Common myeloid progenitor, CD34-positive (primary cell): ENCODE data around the gene ALDH1A3.

Source experiments
- CTCF ChIA-PET: fragments of 350-600 bp; sonication (Branson Sonifier 250); formaldehyde crosslinking; loops from one replicate; lab custom pipeline; 2021; ENCODE audit warnings: antibody characterized with exemption; lab: Charles Lee
- POLR2A ChIA-PET: fragments of 350-600 bp; sonication (Branson Sonifier 250); formaldehyde crosslinking; loops from one replicate; lab custom pipeline; 2021; ENCODE audit warnings: antibody characterized with exemption; lab: Charles Lee
- DNase-seq, 3 donors: peaks; one replicate each; pipeline versions ENCODE4 v3.0.0 to v3.0.0-alpha.2; 2013
- H3K27ac ChIP-seq, 2 experiments: 1 replicate in 1 of 2; 2 replicates in 1 of 2; pipeline ENCODE4 v1.7.0; 2013; ENCODE audit warnings: inconsistent platforms in 2 of 2, low read length in 2 of 2, mild to moderate bottlenecking in 2 of 2, low read depth in 1 of 2, moderate library complexity in 1 of 2; ENCODE audit not compliant: severe bottlenecking in 2 of 2, insufficient read depth in 1 of 2, poor library complexity in 1 of 2
- H3K27me3 ChIP-seq, 5 experiments: replicated peaks in 2 of 5; 1 replicate in 3 of 5; 2 replicates in 2 of 5; pipeline versions ENCODE4 v1.6.1 to v1.7.0; 2013; ENCODE audit warnings: low read length in 4 of 5, mild to moderate bottlenecking in 2 of 5, moderate library complexity in 2 of 5, inconsistent platforms in 1 of 5; ENCODE audit not compliant: insufficient read depth in 5 of 5, control insufficient read depth in 4 of 5
- H3K36me3 ChIP-seq, 4 experiments: 1 replicate in 2 of 4; 2 replicates in 2 of 4; pipeline versions ENCODE4 v1.6.1 to v1.7.0; 2013; ENCODE audit warnings: low read length in 3 of 4, control low read depth in 1 of 4, mild to moderate bottlenecking in 1 of 4; ENCODE audit not compliant: control insufficient read depth in 4 of 4, insufficient read depth in 4 of 4
- H3K4me1 ChIP-seq, 4 experiments: 1 replicate in 3 of 4; 2 replicates in 1 of 4; pipeline versions ENCODE4 v1.6.1 to v1.7.1; 2013; ENCODE audit warnings: low read length in 3 of 4, mild to moderate bottlenecking in 3 of 4, control low read depth in 1 of 4, inconsistent platforms in 1 of 4, moderate library complexity in 1 of 4; ENCODE audit not compliant: control insufficient read depth in 4 of 4, insufficient read depth in 4 of 4; ENCODE audit errors: control extremely low read depth in 1 of 4
- H3K4me3 ChIP-seq, 7 experiments: 1 replicate in 4 of 7; 2 replicates in 3 of 7; pipeline versions ENCODE4 v1.5.1 to v1.7.0; 2013; ENCODE audit warnings: mild to moderate bottlenecking in 7 of 7, low read length in 6 of 7, moderate library complexity in 6 of 7, inconsistent platforms in 2 of 7, low read depth in 2 of 7, control low read depth in 1 of 7; ENCODE audit not compliant: insufficient read depth in 4 of 7, control insufficient read depth in 1 of 7; ENCODE audit errors: extremely low read depth in 1 of 7
- H3K9me3 ChIP-seq, 5 experiments: 1 replicate in 4 of 5; 2 replicates in 1 of 5; pipeline versions ENCODE4 v1.6.1 to v1.7.1; 2013; ENCODE audit warnings: low read length in 4 of 5, mild to moderate bottlenecking in 2 of 5, inconsistent platforms in 1 of 5, low read depth in 1 of 5, moderate library complexity in 1 of 5; ENCODE audit not compliant: control insufficient read depth in 4 of 5, insufficient read depth in 2 of 5; ENCODE audit errors: control extremely low read depth in 1 of 5
- WGBS: methylation state at CpG from one replicate; pipeline ENCODE4 v1.1.5; 2013; ENCODE audit not compliant: insufficient coverage; 5-methylcytosine and 5-hydroxymethylcytosine counted together

ALDH1A3 gene

GRCh38 chr15:100944244-100944895 lies 64.7 kb downstream of the ALDH1A3 start:
- Histone ChIP-seq H3K27me3 (no peaks in the 10 kb centered on the region), H3K27ac (no peak overlapping the region), H3K4me1 (peaks cover 4 to 42% (median 15%) of the 10 kb centered on the region in 4 experiments), H3K4me3 (no peak overlapping the region), H3K36me3 (peaks cover 0 to 2% (median 0%) of the 10 kb centered on the region in 4 experiments), H3K9me3 (no peaks in the 10 kb centered on the region)
- POLR2A ChIA-PET: no interaction called here
- CTCF ChIA-PET: interaction anchor here (1.1 to 2.1 kb wide), 2 partner anchors 10 to 26 kb away, joined by 3 to 13 read pairs; partner anchors contain the start of gene LRRK1
- no peak for DNase-seq
- WGBS: 93% methylated on average over 4 of the region's 7 CpGs

- POLR2A ChIA-PET: no interaction called here
- DNase-seq: no peak
- no peaks in the 10 kb centered on the region for H3K9me3 ChIP-seq
- H3K27me3 ChIP-seq: no peaks in the 10 kb centered on the region
- H3K27ac ChIP-seq: no peak overlapping the region
- H3K4me1 ChIP-seq: peaks cover under 1 to 43% (median 12%) of the 10 kb centered on the region in 4 experiments
- peaks cover 0 to 2% (median 0%) of the 10 kb centered on the region in 4 experiments for H3K36me3 ChIP-seq
- 100% methylated on average over 4 of the region's 6 CpGs for WGBS
- H3K4me3 ChIP-seq: no peak overlapping the region
- CTCF ChIA-PET: interaction anchor here (2.1 kb wide), 1 partner anchor 27 kb away, joined by 13 read pairs; the partner anchor contains the start of gene LRRK1
Measured at GRCh38 chr15:100944986-100945385, 65.4 kb downstream of the ALDH1A3 start.

DNA sequence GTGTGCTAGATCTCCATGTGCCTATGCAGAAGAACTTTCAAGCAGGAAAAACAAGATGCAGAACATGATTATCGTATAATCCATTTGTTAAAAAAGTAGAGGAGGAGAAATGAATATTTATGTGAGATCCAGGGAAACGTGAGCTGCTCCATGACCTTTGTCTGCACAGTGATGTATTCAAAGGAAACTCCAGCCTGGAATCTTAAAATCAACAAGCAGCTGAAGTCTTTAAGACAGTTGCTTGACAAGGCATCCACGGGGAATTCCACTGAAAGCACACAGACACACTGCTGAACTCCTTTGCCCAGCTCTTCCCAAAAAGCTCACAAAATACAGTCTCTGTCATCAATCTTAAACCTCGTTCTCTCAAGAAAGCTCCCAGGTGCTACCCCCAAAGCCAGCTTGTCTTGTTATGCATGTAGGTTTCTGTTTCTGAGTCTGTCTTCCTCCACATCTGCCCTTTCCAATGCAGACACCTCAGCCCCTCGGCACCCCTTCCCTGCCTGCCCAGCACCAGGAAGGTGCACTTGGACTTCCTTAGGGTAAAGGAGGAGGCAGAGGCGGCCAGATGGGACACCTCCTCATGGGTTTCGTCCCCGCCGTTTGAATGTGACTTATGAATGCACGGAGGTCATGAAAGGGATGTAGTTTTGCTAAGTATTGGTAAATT lies 68.3 kb downstream of the ALDH1A3 start:
- 100% methylated on average over 4 of the region's 10 CpGs for WGBS
- Histone ChIP-seq H3K27me3 (no peaks in the 10 kb centered on the region), H3K9me3 (peaks cover 0 to 2% (median 0%) of the 10 kb centered on the region in 5 experiments), H3K4me3 (no peak overlapping the region), H3K4me1 (peaks cover 0 to 18% (median 1%) of the 10 kb centered on the region in 4 experiments), H3K27ac (no peak overlapping the region), H3K36me3 (peaks cover 0 to 2% (median 0%) of the 10 kb centered on the region in 4 experiments)
- CTCF ChIA-PET: interaction anchor here (0.8 to 2.0 kb wide), 3 partner anchors 11 to 30 kb away, joined by 3 to 6 read pairs (median 6); no protein-coding TSS in a partner anchor
- POLR2A ChIA-PET: no interaction called here
- no peak for DNase-seq

GRCh38 chr15:100948430-100948762 lies 68.8 kb downstream of the ALDH1A3 start:
- ChIA-PET CTCF (interaction anchor here (1.7 to 2.0 kb wide), 2 partner anchors 22 to 30 kb away, joined by 3 to 6 read pairs; no protein-coding TSS in a partner anchor), POLR2A (no interaction called here)
- H3K27ac ChIP-seq: no peak overlapping the region
- peaks cover 0 to 13% (median 0%) of the 10 kb centered on the region in 4 experiments for H3K4me1 ChIP-seq
- H3K36me3 ChIP-seq: peaks cover 0 to 2% (median 0%) of the 10 kb centered on the region in 4 experiments
- DNase-seq: no peak
- no peaks in the 10 kb centered on the region for H3K27me3 ChIP-seq
- no peak overlapping the region for H3K4me3 ChIP-seq
- WGBS: no CpG with 5 or more reads among the region's 3 CpGs
- peaks cover 0 to 2% (median 0%) of the 10 kb centered on the region in 5 experiments for H3K9me3 ChIP-seq

GRCh38 chr15:100949691-100950090 lies 70.1 kb downstream of the ALDH1A3 start:
- Histone ChIP-seq H3K36me3 (peaks cover 0 to 2% (median 0%) of the 10 kb centered on the region in 4 experiments), H3K4me1 (peaks cover 0 to 4% (median 0%) of the 10 kb centered on the region in 4 experiments), H3K27ac (no peak overlapping the region), H3K4me3 (no peak overlapping the region), H3K9me3 (peaks cover 0 to 2% (median 0%) of the 10 kb centered on the region in 5 experiments), H3K27me3 (no peaks in the 10 kb centered on the region)
- DNase-seq: no peak
- ChIA-PET CTCF (interaction anchor here (1.1 kb wide), 1 partner anchor 9 kb away, joined by 3 read pairs; no protein-coding TSS in a partner anchor), POLR2A (no interaction called here)
- no CpG with 5 or more reads among the region's 1 CpG for WGBS

DNA sequence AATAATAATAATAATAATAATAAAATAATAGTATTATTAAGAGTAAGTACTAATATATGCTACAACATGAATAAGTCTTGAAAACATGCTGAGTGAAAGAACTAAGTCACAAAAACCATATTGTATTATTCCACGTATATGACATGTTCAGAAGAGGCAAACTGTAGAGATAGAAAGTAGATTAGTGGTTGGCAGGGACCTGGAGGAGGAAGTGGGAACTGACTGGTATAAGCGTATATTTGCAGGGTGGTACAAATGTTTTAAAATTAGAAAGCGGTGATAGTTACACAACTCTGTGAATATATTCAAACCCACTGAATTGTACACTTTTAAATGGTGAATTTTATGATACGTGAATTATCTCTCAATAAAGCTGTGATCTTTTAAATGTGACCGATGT lies 72.3 kb downstream of the ALDH1A3 start:
- H3K27ac ChIP-seq: no peak overlapping the region
- peak in 1 of 3 donors; percentile 30 for DNase-seq
- H3K36me3 ChIP-seq: no peaks in the 10 kb centered on the region
- no peaks in the 10 kb centered on the region for H3K27me3 ChIP-seq
- ChIA-PET POLR2A (no interaction called here), CTCF (no interaction called here)
- peaks cover 0 to 2% (median 0%) of the 10 kb centered on the region in 5 experiments for H3K9me3 ChIP-seq
- peaks cover 0 to 4% (median 0%) of the 10 kb centered on the region in 4 experiments for H3K4me1 ChIP-seq
- no peak overlapping the region for H3K4me3 ChIP-seq
- whole genome bisulfite sequencing: 100% methylated on average over 1 of the region's 5 CpGs

GRCh38 chr15:100952566-100952965 lies 72.9 kb downstream of the ALDH1A3 start:
- no peaks in the 10 kb centered on the region for H3K36me3 ChIP-seq
- DNase-seq: no peak
- H3K4me1 ChIP-seq: peaks cover 0 to 4% (median 0%) of the 10 kb centered on the region in 4 experiments
- no peak overlapping the region for H3K27ac ChIP-seq
- POLR2A ChIA-PET: no interaction called here
- peaks cover 0 to 2% (median 0%) of the 10 kb centered on the region in 5 experiments for H3K9me3 ChIP-seq
- H3K4me3 ChIP-seq: no peak overlapping the region
- CTCF ChIA-PET: no interaction called here
- H3K27me3 ChIP-seq: no peaks in the 10 kb centered on the region
- 90% methylated on average over 2 of the region's 3 CpGs for WGBS
